IMR-90 (cell line): ENCODE data around the gene GLI1.

Source experiments
- MXI1 ChIP-seq: IDR thresholded peaks from 2 replicates; pipeline ENCODE4 v1.6.1; 2012; ENCODE audit warnings: low read depth, mild to moderate bottlenecking, low read length, moderate library complexity, borderline replicate concordance
- POLR2A ChIP-seq: IDR thresholded peaks from 2 replicates; pipeline ENCODE4 v1.6.1; 2012; ENCODE audit warnings: mild to moderate bottlenecking, low read depth, low read length
- TF ChIP-seq, protein P1 (sequence below): conservative IDR thresholded peaks from 2 replicates; pipeline ENCODE4 v1.5.1; 2012; ENCODE audit warnings: mild to moderate bottlenecking, low read depth, low read length, improper control_type of control experiment

DNA sequence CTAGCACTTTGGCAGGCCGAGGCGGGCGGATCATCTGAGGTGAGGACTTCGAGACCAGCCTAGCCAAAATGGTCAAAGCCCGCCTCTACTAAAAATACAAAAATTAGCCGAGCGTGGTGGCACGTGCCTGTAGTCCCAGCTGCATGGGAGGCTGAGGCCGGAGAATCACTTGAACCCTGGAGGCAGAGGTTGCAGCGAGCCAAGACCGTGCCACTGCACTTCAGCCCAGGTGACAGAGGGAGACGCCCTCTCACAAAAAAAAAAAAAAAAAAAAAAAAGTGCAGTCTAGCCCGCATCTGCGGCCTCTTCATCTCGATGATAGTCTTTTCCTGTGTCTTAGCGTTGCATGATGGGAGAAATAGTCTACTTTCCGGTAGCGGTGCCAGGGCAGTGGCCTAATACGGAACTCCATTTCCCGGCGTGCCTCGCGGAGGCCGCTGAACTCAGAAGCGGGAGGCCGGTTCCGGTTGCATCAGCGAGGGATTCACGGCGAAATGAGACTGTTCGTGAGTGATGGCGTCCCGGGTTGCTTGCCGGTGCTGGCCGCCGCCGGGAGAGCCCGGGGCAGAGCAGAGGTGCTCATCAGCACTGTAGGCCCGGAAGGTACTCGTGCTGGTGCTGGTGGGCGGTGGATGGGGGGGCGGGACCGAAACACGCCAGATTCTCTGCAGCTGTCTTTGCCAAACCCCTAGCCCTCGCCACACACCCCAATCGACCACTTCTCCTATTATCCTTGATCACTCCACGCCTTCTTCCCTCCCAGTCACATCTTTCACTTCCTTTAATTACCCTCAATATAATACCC, 28.2 kb downstream of the GLI1 start, which contains the start of gene MARS1:
- TF ChIP-seq, protein P1, sequence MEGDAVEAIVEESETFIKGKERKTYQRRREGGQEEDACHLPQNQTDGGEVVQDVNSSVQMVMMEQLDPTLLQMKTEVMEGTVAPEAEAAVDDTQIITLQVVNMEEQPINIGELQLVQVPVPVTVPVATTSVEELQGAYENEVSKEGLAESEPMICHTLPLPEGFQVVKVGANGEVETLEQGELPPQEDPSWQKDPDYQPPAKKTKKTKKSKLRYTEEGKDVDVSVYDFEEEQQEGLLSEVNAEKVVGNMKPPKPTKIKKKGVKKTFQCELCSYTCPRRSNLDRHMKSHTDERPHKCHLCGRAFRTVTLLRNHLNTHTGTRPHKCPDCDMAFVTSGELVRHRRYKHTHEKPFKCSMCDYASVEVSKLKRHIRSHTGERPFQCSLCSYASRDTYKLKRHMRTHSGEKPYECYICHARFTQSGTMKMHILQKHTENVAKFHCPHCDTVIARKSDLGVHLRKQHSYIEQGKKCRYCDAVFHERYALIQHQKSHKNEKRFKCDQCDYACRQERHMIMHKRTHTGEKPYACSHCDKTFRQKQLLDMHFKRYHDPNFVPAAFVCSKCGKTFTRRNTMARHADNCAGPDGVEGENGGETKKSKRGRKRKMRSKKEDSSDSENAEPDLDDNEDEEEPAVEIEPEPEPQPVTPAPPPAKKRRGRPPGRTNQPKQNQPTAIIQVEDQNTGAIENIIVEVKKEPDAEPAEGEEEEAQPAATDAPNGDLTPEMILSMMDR = no peak; the same call in 1 of the 2 replicates
- TF ChIP-seq MXI1 (peak; percentile 79; the same call in 1 of the 2 replicates), POLR2A (peak; percentile 80)
